K562 (cell line): ENCODE results near the gene ENG. TPM values are rescaled to one million over a fixed set of nuclear protein-coding genes. Genes with fewer than 3 reads are reported as not detected.

Source experiments
- ATF3 ChIP-seq, 2 experiments: fragments of 450-650 bp in 1 of 2; sonication (generic) in 1 of 2; formaldehyde crosslinking in 1 of 2; IDR thresholded peaks in 1 of 2; conservative IDR thresholded peaks in 1 of 2; 2 replicates each; pipeline versions ENCODE4 v1.6.1 to v1.8.1; 2016 to 2023; ENCODE audit warnings: mild to moderate bottlenecking in 2 of 2, moderate library complexity in 2 of 2, inconsistent platforms in 1 of 2, missing genetic modification reagents in 1 of 2
- BRF2 ChIP-seq: IDR thresholded peaks from 3 replicates; pipeline ENCODE4 v1.6.1; 2011; ENCODE audit warnings: borderline replicate concordance, mild to moderate bottlenecking; ENCODE audit not compliant: insufficient read length, insufficient read depth
- CBX8 ChIP-seq: fragments of 200-600 bp; sonication (generic); IDR thresholded peaks from 2 replicates; pipeline ENCODE4 v1.6.1; 2012; ENCODE audit warnings: borderline replicate concordance, mixed run types, low read depth, mild to moderate bottlenecking, moderate library complexity, mixed read lengths, low read length, control low read depth, inconsistent platforms; ENCODE audit not compliant: poor library complexity, severe bottlenecking; ENCODE audit errors: extremely low read depth
- HBP1 ChIP-seq: fragments of 450-650 bp; formaldehyde crosslinking; IDR thresholded peaks from 2 replicates; pipeline ENCODE4 v1.4.0; 2022; ENCODE audit warnings: missing genetic modification characterization
- HCFC1 ChIP-seq: IDR thresholded peaks from 2 replicates; pipeline ENCODE4 v1.6.1; 2012; ENCODE audit warnings: low read depth, low read length, improper control_type of control experiment
- HDAC6 ChIP-seq: IDR thresholded peaks from 2 replicates; pipeline ENCODE4 v1.6.1; 2012; ENCODE audit warnings: low read depth, mild to moderate bottlenecking, control low read depth, inconsistent platforms, low read length, moderate library complexity
- POLR2AphosphoS5 ChIP-seq: IDR thresholded peaks from 2 replicates; pipeline ENCODE4 v1.6.1; 2011; ENCODE audit warnings: mild to moderate bottlenecking, low read depth, low read length, moderate library complexity; ENCODE audit not compliant: control insufficient read depth, insufficient read depth
- REST ChIP-seq, 2 experiments: fragments of 450-650 bp; formaldehyde crosslinking in 1 of 2; IDR thresholded peaks; 2 replicates each; pipeline versions ENCODE4 v1.4.0 to v1.6.1; 2014 to 2020; ENCODE audit warnings: mild to moderate bottlenecking in 2 of 2, borderline replicate concordance in 1 of 2, low read depth in 1 of 2
- TAF15 ChIP-seq: fragments of 200-400 bp; formaldehyde crosslinking; IDR thresholded peaks from 2 replicates; pipeline ENCODE4 v1.6.1; 2017; ENCODE audit warnings: mild to moderate bottlenecking, low read depth, low read length, moderate library complexity
- ZKSCAN3 ChIP-seq: fragments of 250-450 bp; sonication (Bioruptor Pico); IDR thresholded peaks from 2 replicates; pipeline ENCODE4 v1.4.0; 2020
- ZNF143 ChIP-seq: sonication (generic); formaldehyde crosslinking; IDR thresholded peaks from 2 replicates; pipeline ENCODE4 v1.9.0; 2022; ENCODE audit warnings: mild to moderate bottlenecking, missing genetic modification reagents
- ZNF224 ChIP-seq: sonication (generic); formaldehyde crosslinking; IDR thresholded peaks from 2 replicates; pipeline ENCODE4 v1.8.0; 2022; ENCODE audit warnings: mild to moderate bottlenecking, missing genetic modification reagents
- ZNF583 ChIP-seq: fragments of 250-450 bp; sonication (Bioruptor Pico); IDR thresholded peaks from 2 replicates; pipeline ENCODE4 v1.4.0; 2020
- polyA plus RNA-seq, 8 experiments: library from polyadenylated mRNA; depleted of rRNA in 4 of 8; stranded (reverse) in 5 of 8; unstranded in 3 of 8; fragments of >200 nt; fragmentation: Nextera tagmentation in 2 of 8; fragmentation: Illumina TruSeq in 1 of 8; extraction: Ambion mirVana in 2 of 8; extraction: Trizol in 1 of 8; gene quantifications; 2 replicates each; pipeline versions ENCODE4 v1.2.1 to v1.2.3, GENCODE V29; 2011 to 2014; ENCODE audit warnings: inconsistent platforms in 1 of 8, missing spikeins in 1 of 8
- total RNA-seq, 7 experiments: library from RNA; depleted of rRNA in 6 of 7; stranded (reverse); fragments of >200 nt in 6 of 7; fragmentation: Illumina TruSeq in 2 of 7; extraction: Trizol in 2 of 7; gene quantifications; 2 replicates each; pipeline versions ENCODE4 v1.2.1 to v1.2.3, GENCODE V29; 2011 to 2021; ENCODE audit warnings: low replicate concordance in 1 of 7

Gene ENG
- total and polyA plus RNA-seq, 9 of the 15 experiments (the other 6 are each of a cell fraction or from before 2014, with no cell fraction given) = 0.04 to 0.40 (median 0.14) TPM; not detected in 1

- TF ChIP-seq REST (IDR thresholded peaks at IDR 0.05; ENCODE audit: borderline replicate concordance) (peak; percentile 43; the same call in 1 of the 2 replicates), REST (CRISPR knock-in tag; IDR thresholded peaks at IDR 0.05; ENCODE audit: low read depth) (peak; percentile 50; the same call in 1 of the 2 replicates), BRF2 (no peak), ZNF583 (CRISPR knock-in tag) (0 out of 2 replicates have a peak, but pooled peaks have one; percentile 3), HDAC6 (no peak), TAF15 (no peak), HCFC1 (no peak), ATF3 (IDR thresholded peaks at IDR 0.05) (no peak), ATF3 (CRISPR knock-in tag; conservative IDR thresholded peaks at IDR 0.05) (no peak), ZKSCAN3 (no peak), HBP1 (CRISPR knock-in tag) (0 out of 2 replicates have a peak, but pooled peaks have one; percentile 70), CBX8 (no peak), POLR2AphosphoS5 (peak; percentile 46; the same call in 1 of the 2 replicates), ZNF224 (CRISPR knock-in tag) (no peak), ZNF143 (CRISPR knock-in tag) (no peak)
Observed at GRCh38 chr9:127828262-127829031, 26.0 kb downstream of the ENG start (continued).
